Left lung (tissue), 10 donors: ENCODE results near the gene CIAO2B. TPM values are rescaled to one million over a fixed set of nuclear protein-coding genes. Genes with fewer than 3 reads are reported as not detected.

Source experiments
- ATAC-seq: fragments of 200-7000 bp; cut with Tn5 transposase; one replicate; pipeline ENCODE4 v1.9.1; 2020; ENCODE audit warnings: moderate library complexity
- DNase-seq, 4 donors: peaks; one replicate each; pipeline ENCODE4 v3.0.0-alpha.2; 2013 to 2020
- H3K27ac ChIP-seq, 2 donors: fragments of 200-600 bp; sonication (generic) in 1 of 2; one replicate each; pipeline versions ENCODE4 v1.5.0 to v1.8.0; 2020 to 2021
- H3K27me3 ChIP-seq, 2 donors: fragments of 200-600 bp; sonication (generic) in 1 of 2; one replicate each; pipeline versions ENCODE4 v1.5.0 to v1.8.0; 2020 to 2021
- H3K36me3 ChIP-seq, 2 donors: fragments of 200-600 bp; sonication (generic) in 1 of 2; one replicate each; pipeline versions ENCODE4 v1.5.0 to v1.8.0; 2020 to 2021
- H3K4me1 ChIP-seq, 2 donors: fragments of 200-600 bp; one replicate each; pipeline ENCODE4 v1.8.0; 2021
- H3K4me3 ChIP-seq, 2 donors: fragments of 200-600 bp; sonication (generic) in 1 of 2; one replicate each; pipeline versions ENCODE4 v1.5.0 to v1.8.0; 2020 to 2021; ENCODE audit warnings: mild to moderate bottlenecking in 1 of 2
- H3K9me3 ChIP-seq, 2 donors: fragments of 200-600 bp; sonication (generic) in 1 of 2; one replicate each; pipeline versions ENCODE4 v1.5.0 to v1.8.0; 2020 to 2021
- intact Hi-C, 2 donors: fragments of 100-400 bp; cut with DNase I; formaldehyde crosslinking; loops; one replicate each; pipeline versions ENCODE4 v1.11.2 to v1.14.2; 2022
- polyA plus RNA-seq, 6 donors: library from polyadenylated mRNA; unstranded; fragments of 120-200 nt; gene quantifications; one replicate each; pipeline ENCODE4 v1.2.1, GENCODE V29; 2013; ENCODE audit not compliant: insufficient read length in 6 of 6
- total RNA-seq, 2 donors: library from RNA; stranded (reverse); fragmentation: NEBNext Ultra II Directional; extraction: Animal tissue kit (Norgen Biotek cat#: 25700); gene quantifications; one replicate each; pipeline ENCODE4 v1.2.1, GENCODE V29; 2021
- TF ChIP-seq, protein P1 (sequence below), 2 donors: fragments of 200-600 bp; sonication (generic) in 1 of 2; IDR thresholded peaks; one replicate each; pipeline versions ENCODE4 v1.5.0 to v1.8.0; 2021; ENCODE audit warnings: antibody characterized with exemption in 2 of 2
- donor health status: DM: no; HTN: yes; CAD: no.
- donor health status: DM: no; HTN: no; CAD: no.

Gene CIAO2B
- total and polyA plus RNA-seq, 8 donors, result 70.9 to 84.0 (median 81.9) TPM

DNA sequence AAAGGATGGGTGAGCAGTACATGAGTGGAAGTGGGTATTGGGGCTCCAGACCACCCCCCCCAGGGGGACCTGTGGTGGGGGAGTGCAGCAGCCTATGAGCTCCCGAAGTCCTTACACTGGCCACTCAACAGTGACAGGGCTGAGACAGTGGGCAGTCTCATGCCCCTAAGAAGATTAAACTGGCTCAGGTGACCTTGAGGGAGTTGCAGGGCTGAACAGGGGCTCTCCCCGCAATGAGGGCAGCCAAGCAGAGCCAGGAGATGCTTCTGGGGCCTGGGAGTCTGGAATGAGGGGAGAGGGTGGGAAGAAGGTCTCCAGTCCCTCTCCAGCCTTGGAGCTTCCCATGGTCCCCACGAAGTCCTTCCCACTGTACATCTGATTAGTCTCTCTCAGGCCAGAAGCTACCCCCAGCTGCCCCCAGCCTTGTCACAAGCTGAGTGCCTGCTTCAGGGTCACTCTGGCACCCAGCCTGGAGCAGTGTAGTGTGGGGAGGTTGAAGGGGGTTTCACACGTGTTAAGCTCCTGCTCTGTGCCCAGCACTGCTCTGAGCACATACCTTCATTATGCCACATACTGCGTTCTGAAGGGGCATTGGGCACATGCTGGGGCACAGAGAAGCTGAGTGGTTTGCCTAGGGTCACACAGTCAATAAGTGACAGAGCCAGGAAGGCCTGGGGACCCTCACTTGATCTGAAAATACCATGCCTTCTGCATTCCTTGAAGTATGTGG lies 14.5 kb downstream of the CIAO2B start:
- intact Hi-C loops, result no loop called here
- no peak for ATAC-seq
- Histone ChIP-seq H3K4me1 (peaks cover 0 to 18% of the 10 kb centered on the region in 2 donors), H3K27ac (no peak overlapping the region), H3K27me3 (peaks cover 0 to 56% of the 10 kb centered on the region in 2 donors), H3K36me3 (no peaks in the 10 kb centered on the region), H3K4me3 (no peak overlapping the region), H3K9me3 (no peaks in the 10 kb centered on the region)
- peak in 1 of 4 donors; percentile 34 for DNase-seq
- TF ChIP-seq, protein P1, sequence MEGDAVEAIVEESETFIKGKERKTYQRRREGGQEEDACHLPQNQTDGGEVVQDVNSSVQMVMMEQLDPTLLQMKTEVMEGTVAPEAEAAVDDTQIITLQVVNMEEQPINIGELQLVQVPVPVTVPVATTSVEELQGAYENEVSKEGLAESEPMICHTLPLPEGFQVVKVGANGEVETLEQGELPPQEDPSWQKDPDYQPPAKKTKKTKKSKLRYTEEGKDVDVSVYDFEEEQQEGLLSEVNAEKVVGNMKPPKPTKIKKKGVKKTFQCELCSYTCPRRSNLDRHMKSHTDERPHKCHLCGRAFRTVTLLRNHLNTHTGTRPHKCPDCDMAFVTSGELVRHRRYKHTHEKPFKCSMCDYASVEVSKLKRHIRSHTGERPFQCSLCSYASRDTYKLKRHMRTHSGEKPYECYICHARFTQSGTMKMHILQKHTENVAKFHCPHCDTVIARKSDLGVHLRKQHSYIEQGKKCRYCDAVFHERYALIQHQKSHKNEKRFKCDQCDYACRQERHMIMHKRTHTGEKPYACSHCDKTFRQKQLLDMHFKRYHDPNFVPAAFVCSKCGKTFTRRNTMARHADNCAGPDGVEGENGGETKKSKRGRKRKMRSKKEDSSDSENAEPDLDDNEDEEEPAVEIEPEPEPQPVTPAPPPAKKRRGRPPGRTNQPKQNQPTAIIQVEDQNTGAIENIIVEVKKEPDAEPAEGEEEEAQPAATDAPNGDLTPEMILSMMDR (IDR thresholded peaks at IDR 0.05), result no peak

GRCh38 chr16:66918803-66919568 lies 15.2 kb downstream of the CIAO2B start, which contains the start of gene CDH16:
TSS of gene CDH16 (minus strand) at chr16:66918885. CDS start at chr16:66918065, 820 bp downstream.
- Histone ChIP-seq H3K27ac (no peak within 1 kb of the TSS), H3K36me3 (no peaks in the 10 kb centered on the region), H3K4me1 (peaks cover 0 to 11% of the 10 kb centered on the region in 2 donors), H3K4me3 (no peak within 1 kb of the TSS), H3K9me3 (no peaks in the 10 kb centered on the region), H3K27me3 (peaks cover 0 to 49% of the 10 kb centered on the region in 2 donors)
- TF ChIP-seq, protein P1 (IDR thresholded peaks at IDR 0.05), result no peak
- intact Hi-C loops, result no loop called here
- DNase-seq (peak in 1 of 4 donors; percentile 62), ATAC-seq (no peak)

GRCh38 chr16:66918355-66918754 lies 15.8 kb downstream of the CIAO2B start:
- Histone ChIP-seq H3K27me3 (peaks cover 0 to 43% of the 10 kb centered on the region in 2 donors), H3K4me1 (peaks cover 0 to 5% of the 10 kb centered on the region in 2 donors), H3K36me3 (no peaks in the 10 kb centered on the region), H3K4me3 (no peak overlapping the region), H3K27ac (no peak overlapping the region), H3K9me3 (no peaks in the 10 kb centered on the region)
- intact Hi-C loops, result no loop called here
- TF ChIP-seq, protein P1 (IDR thresholded peaks at IDR 0.05), result no peak
- no peak for ATAC-seq
- peak in 1 of 4 donors; percentile 27 for DNase-seq

- TF ChIP-seq, protein P1 (IDR thresholded peaks at IDR 0.05), result no peak
- Histone ChIP-seq H3K4me3 (no peak overlapping the region), H3K4me1 (no peaks in the 10 kb centered on the region), H3K36me3 (no peaks in the 10 kb centered on the region), H3K27ac (no peak overlapping the region), H3K27me3 (peaks cover 0 to 36% of the 10 kb centered on the region in 2 donors), H3K9me3 (no peaks in the 10 kb centered on the region)
- no peak for DNase-seq
- no peak for ATAC-seq
- intact Hi-C loops, result no loop called here
These were observed 16.5 kb downstream of the CIAO2B start for GRCh38 chr16:66917741-66918140.

DNA sequence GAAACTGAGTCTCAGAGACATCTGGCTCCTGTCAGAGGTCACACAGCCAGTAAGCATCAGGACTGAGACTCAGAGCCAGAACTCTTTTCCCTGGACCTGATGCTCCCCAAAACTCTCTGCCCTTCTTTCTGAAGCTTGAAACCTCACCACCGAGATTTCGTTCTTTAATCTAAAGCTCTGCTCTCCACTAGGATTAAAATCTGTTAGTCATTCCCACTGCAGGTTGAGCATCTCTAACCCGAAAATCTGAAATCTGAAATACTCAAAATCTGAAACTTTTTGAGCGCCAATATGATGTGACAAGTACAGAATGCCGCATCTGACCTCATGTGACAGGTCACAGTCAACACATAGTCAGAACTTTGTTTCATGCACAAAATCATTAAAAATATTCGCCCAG lies 17.7 kb downstream of the CIAO2B start:
- H3K27ac ChIP-seq, result no peak overlapping the region
- H3K4me3 ChIP-seq, result no peak overlapping the region
- no peaks in the 10 kb centered on the region for H3K4me1 ChIP-seq
- peaks cover 0 to 24% of the 10 kb centered on the region in 2 donors for H3K27me3 ChIP-seq
- H3K36me3 ChIP-seq, result no peaks in the 10 kb centered on the region
- intact Hi-C loops, result no loop called here
- no peaks in the 10 kb centered on the region for H3K9me3 ChIP-seq
- ATAC-seq (no peak), DNase-seq (no peak)
- TF ChIP-seq, protein P1 (IDR thresholded peaks at IDR 0.05), result no peak
